WTC11 (cell line): ENCODE results near the gene MEIOSIN.

Experiments used
- ELF4 ChIP-seq: sonication (generic); formaldehyde crosslinking; IDR thresholded peaks from 2 replicates; pipeline ENCODE4 v1.8.1; 2022; ENCODE audit warnings: low read depth, mild to moderate bottlenecking, moderate library complexity, missing genetic modification reagents
- NFE2L1 ChIP-seq: sonication (generic); formaldehyde crosslinking; IDR thresholded peaks from 2 replicates; pipeline ENCODE4 v1.8.1; 2023; ENCODE audit warnings: missing genetic modification reagents
- NFYB ChIP-seq: sonication (generic); formaldehyde crosslinking; conservative IDR thresholded peaks from 2 replicates; pipeline ENCODE4 v1.8.0; 2022; ENCODE audit warnings: low read depth, missing genetic modification reagents
- NR3C1 ChIP-seq: sonication (generic); formaldehyde crosslinking; conservative IDR thresholded peaks from 2 replicates; pipeline ENCODE4 v1.8.1; 2023; ENCODE audit warnings: low read depth, mild to moderate bottlenecking, missing genetic modification reagents
- TEAD4 ChIP-seq: sonication (generic); formaldehyde crosslinking; IDR thresholded peaks from 2 replicates; pipeline ENCODE4 v1.8.0; 2022; ENCODE audit warnings: mild to moderate bottlenecking, missing genetic modification reagents
- TF ChIP-seq, protein P1 (sequence below): fragments of 200-600 bp; IDR thresholded peaks from 2 replicates; pipeline ENCODE4 v1.8.0; 2022; ENCODE audit warnings: antibody characterized with exemption
- TF ChIP-seq, protein P2 (sequence below): sonication (generic); formaldehyde crosslinking; IDR thresholded peaks from 2 replicates; pipeline ENCODE4 v1.8.1; 2023; ENCODE audit warnings: mild to moderate bottlenecking, missing genetic modification reagents, moderate library complexity
- TF ChIP-seq, protein P3 (sequence below): sonication (generic); formaldehyde crosslinking; IDR thresholded peaks from 2 replicates; pipeline ENCODE4 v1.8.0; 2022; ENCODE audit warnings: mild to moderate bottlenecking, missing genetic modification reagents
- TF ChIP-seq, protein P4 (sequence below): sonication (generic); formaldehyde crosslinking; IDR thresholded peaks from 2 replicates; pipeline ENCODE4 v1.8.0; 2022; ENCODE audit warnings: mild to moderate bottlenecking, missing genetic modification reagents
- TF ChIP-seq, protein P5 (sequence below): sonication (generic); formaldehyde crosslinking; IDR thresholded peaks from 2 replicates; pipeline ENCODE4 v1.8.0; 2022; ENCODE audit warnings: mild to moderate bottlenecking, missing genetic modification reagents

DNA sequence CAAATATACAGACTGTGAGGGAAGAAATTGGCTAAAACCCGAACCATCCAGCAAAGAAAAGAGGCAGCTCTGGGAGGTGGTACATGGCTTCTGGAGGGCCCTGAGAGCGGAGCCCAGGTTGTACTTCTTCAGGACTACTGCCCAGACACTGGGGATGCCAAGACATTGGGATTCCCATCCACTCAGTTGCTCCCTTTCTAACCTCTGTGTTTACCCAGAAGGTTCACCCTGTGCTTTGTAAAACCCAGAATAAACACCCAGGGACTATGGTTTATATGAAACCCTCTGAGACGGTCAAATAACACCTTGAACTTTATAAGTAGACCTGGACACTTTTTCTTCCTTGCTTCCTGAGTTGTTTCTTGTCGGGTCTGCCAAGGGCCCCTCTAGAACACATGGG, 9.7 kb downstream of the MEIOSIN start:
- TF ChIP-seq, protein P1, sequence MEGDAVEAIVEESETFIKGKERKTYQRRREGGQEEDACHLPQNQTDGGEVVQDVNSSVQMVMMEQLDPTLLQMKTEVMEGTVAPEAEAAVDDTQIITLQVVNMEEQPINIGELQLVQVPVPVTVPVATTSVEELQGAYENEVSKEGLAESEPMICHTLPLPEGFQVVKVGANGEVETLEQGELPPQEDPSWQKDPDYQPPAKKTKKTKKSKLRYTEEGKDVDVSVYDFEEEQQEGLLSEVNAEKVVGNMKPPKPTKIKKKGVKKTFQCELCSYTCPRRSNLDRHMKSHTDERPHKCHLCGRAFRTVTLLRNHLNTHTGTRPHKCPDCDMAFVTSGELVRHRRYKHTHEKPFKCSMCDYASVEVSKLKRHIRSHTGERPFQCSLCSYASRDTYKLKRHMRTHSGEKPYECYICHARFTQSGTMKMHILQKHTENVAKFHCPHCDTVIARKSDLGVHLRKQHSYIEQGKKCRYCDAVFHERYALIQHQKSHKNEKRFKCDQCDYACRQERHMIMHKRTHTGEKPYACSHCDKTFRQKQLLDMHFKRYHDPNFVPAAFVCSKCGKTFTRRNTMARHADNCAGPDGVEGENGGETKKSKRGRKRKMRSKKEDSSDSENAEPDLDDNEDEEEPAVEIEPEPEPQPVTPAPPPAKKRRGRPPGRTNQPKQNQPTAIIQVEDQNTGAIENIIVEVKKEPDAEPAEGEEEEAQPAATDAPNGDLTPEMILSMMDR, result no peak
- TF ChIP-seq NFE2L1 (CRISPR knock-in tag) (no peak), NR3C1 (no peak), ELF4 (CRISPR knock-in tag) (no peak), TEAD4 (CRISPR knock-in tag) (no peak), NFYB (CRISPR knock-in tag) (no peak)
- TF ChIP-seq, protein P2, sequence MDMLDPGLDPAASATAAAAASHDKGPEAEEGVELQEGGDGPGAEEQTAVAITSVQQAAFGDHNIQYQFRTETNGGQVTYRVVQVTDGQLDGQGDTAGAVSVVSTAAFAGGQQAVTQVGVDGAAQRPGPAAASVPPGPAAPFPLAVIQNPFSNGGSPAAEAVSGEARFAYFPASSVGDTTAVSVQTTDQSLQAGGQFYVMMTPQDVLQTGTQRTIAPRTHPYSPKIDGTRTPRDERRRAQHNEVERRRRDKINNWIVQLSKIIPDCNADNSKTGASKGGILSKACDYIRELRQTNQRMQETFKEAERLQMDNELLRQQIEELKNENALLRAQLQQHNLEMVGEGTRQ (CRISPR knock-in tag), result no peak
- TF ChIP-seq, protein P3, sequence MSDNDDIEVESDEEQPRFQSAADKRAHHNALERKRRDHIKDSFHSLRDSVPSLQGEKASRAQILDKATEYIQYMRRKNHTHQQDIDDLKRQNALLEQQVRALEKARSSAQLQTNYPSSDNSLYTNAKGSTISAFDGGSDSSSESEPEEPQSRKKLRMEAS, result no peak
- TF ChIP-seq, protein P4, sequence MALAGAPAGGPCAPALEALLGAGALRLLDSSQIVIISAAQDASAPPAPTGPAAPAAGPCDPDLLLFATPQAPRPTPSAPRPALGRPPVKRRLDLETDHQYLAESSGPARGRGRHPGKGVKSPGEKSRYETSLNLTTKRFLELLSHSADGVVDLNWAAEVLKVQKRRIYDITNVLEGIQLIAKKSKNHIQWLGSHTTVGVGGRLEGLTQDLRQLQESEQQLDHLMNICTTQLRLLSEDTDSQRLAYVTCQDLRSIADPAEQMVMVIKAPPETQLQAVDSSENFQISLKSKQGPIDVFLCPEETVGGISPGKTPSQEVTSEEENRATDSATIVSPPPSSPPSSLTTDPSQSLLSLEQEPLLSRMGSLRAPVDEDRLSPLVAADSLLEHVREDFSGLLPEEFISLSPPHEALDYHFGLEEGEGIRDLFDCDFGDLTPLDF, result no peak
- TF ChIP-seq, protein P5, sequence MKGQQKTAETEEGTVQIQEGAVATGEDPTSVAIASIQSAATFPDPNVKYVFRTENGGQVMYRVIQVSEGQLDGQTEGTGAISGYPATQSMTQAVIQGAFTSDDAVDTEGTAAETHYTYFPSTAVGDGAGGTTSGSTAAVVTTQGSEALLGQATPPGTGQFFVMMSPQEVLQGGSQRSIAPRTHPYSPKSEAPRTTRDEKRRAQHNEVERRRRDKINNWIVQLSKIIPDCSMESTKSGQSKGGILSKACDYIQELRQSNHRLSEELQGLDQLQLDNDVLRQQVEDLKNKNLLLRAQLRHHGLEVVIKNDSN, result no peak
